ENCODE results near the gene KIAA1671.

GRCh38 chr22:25000686-25001085 is 48.2 kb downstream of the KIAA1671 start:
- TF ChIP-seq, protein P1, sequence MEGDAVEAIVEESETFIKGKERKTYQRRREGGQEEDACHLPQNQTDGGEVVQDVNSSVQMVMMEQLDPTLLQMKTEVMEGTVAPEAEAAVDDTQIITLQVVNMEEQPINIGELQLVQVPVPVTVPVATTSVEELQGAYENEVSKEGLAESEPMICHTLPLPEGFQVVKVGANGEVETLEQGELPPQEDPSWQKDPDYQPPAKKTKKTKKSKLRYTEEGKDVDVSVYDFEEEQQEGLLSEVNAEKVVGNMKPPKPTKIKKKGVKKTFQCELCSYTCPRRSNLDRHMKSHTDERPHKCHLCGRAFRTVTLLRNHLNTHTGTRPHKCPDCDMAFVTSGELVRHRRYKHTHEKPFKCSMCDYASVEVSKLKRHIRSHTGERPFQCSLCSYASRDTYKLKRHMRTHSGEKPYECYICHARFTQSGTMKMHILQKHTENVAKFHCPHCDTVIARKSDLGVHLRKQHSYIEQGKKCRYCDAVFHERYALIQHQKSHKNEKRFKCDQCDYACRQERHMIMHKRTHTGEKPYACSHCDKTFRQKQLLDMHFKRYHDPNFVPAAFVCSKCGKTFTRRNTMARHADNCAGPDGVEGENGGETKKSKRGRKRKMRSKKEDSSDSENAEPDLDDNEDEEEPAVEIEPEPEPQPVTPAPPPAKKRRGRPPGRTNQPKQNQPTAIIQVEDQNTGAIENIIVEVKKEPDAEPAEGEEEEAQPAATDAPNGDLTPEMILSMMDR (IDR thresholded peaks at IDR 0.05), result no peak
- TF ChIP-seq EP300 (IDR thresholded peaks at IDR 0.05) (no peak), POLR2A (IDR thresholded peaks at IDR 0.05) (no peak)
